ENCODE data around the gene BRIP1.

Gene BRIP1

DNA sequence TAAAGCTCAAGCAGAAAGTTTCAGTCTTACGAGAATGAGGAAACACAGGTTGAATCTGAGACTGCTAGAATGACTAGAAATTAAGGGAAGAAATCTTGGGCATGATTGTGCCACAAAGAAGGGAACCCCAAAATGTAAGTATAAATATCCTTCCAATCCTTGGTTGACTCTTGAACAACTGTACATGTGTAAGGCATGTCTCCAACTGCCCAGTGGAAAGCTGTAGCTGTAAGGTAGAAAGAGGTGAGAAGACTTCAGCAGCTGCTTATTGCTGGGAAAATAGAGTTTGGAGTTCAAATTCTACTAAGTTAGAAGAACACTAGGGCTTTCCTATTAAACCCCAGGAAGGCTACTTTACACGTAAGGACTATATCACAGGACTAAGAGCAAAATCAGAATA lies 212.6 kb downstream of the BRIP1 start:
- TF ChIP-seq TAF1 (IDR thresholded peaks at IDR 0.05; ENCODE audit: low read depth): no peak
- TF ChIP-seq, protein P1, sequence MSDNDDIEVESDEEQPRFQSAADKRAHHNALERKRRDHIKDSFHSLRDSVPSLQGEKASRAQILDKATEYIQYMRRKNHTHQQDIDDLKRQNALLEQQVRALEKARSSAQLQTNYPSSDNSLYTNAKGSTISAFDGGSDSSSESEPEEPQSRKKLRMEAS (IDR thresholded peaks at IDR 0.05): no peak

DNA sequence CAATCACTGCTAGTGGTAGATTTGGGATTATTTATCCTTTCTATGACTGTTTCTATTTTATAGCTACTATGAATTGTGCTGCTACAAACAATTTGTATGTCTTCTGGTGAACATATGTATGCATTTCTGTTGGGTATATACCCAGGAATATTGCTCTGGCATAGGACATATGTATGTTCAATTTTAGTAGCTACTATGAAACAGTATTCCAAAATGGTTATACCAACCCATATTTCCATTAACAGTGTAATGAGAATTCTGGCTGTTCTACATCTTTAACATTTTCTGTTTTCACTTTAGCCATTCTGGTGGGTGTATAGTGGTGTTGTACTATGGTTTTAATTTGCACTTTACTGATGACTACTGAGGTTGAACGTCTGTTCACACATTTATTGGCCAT lies 214.7 kb downstream of the BRIP1 start:
- TF ChIP-seq, protein P1 (IDR thresholded peaks at IDR 0.05): no peak

DNA sequence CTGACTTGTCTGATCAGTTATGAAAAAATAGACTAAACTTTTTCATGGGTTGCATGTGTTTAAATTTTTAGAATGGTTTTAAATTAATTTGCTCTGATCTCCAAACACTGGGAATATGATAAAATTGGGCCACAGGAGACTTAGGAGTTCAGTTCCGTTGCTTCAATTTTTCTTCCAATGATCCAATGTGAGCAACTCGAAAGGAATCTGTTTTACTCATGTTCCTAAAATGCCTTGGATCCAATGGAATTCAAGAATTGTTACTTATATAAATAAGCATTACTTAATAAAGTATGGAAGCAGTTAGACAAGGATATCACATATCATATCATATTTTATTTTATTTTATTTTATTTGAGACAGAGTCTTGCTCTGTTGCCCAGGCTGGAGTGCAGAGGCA lies 216.3 kb downstream of the BRIP1 start:
- no peak for TF ChIP-seq TCF12 (IDR thresholded peaks at IDR 0.05; ENCODE audit: low read depth)
- TF ChIP-seq, protein P1 (IDR thresholded peaks at IDR 0.05): no peak
- TF ChIP-seq YY1 (IDR thresholded peaks at IDR 0.05; ENCODE audit: low read depth): no peak
- no peak for TF ChIP-seq EP300 (IDR thresholded peaks at IDR 0.05; ENCODE audit: borderline replicate concordance)
- TF ChIP-seq TAF1 (IDR thresholded peaks at IDR 0.05; ENCODE audit: low read depth): no peak
- TF ChIP-seq, protein P2, sequence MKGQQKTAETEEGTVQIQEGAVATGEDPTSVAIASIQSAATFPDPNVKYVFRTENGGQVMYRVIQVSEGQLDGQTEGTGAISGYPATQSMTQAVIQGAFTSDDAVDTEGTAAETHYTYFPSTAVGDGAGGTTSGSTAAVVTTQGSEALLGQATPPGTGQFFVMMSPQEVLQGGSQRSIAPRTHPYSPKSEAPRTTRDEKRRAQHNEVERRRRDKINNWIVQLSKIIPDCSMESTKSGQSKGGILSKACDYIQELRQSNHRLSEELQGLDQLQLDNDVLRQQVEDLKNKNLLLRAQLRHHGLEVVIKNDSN (IDR thresholded peaks at IDR 0.05): no peak

DNA sequence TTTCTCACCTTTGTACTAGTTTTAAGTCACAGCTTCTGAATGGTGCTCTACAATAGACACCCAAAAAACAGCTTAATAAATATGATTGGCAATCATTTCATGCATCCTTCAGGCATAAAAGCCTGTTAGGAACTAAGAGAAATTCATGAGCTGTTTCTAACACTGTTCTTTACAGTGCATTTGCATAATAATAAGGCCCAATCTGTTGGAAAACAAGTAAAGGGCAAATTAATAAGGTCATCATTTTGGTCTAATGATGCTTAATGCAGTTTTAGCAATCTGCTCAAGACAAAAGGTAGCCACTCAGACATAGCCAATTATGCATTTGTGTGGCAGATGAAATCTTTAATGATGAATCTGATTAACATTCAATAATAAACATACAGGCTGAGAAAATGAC lies 216.8 kb downstream of the BRIP1 start:
- TF ChIP-seq FOXM1 (IDR thresholded peaks at IDR 0.05; ENCODE audit: borderline replicate concordance, low read depth) (no peak), RAD21 (IDR thresholded peaks at IDR 0.05; ENCODE audit: low read depth) (no peak), CREB1 (IDR thresholded peaks at IDR 0.05; ENCODE audit: low read depth) (no peak), ZBTB7A (IDR thresholded peaks at IDR 0.05; ENCODE audit: low read depth) (no peak), CEBPB (IDR thresholded peaks at IDR 0.05) (no peak), TCF12 (IDR thresholded peaks at IDR 0.05; ENCODE audit: low read depth) (no peak)
- TF ChIP-seq, protein P1 (IDR thresholded peaks at IDR 0.05): no peak

DNA sequence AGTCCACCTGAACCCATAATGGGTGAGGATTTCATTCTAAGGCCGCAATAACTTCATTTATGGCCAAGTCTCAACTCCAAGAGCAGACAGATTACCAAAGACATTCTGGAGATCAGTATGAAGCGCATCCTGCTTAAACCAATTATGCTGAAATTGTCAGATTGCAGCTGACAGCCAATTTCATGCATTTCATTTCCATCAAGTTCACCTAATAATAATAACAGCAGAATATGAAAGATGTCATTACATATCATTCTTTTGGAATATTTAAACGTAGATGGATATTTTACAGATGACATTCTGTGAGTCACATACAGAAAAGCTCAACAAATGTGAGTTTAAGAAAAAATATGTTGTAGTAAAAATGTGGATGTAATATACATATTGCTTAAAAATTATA lies 217.4 kb downstream of the BRIP1 start:
- no peak for TF ChIP-seq ZBTB7A (IDR thresholded peaks at IDR 0.05; ENCODE audit: low read depth)
- no peak for TF ChIP-seq EP300 (IDR thresholded peaks at IDR 0.05; ENCODE audit: borderline replicate concordance)
- no peak for TF ChIP-seq YY1 (IDR thresholded peaks at IDR 0.05; ENCODE audit: low read depth)
- no peak for TF ChIP-seq RAD21 (IDR thresholded peaks at IDR 0.05; ENCODE audit: low read depth)
- TF ChIP-seq, protein P1 (IDR thresholded peaks at IDR 0.05): no peak
- TF ChIP-seq, protein P3, sequence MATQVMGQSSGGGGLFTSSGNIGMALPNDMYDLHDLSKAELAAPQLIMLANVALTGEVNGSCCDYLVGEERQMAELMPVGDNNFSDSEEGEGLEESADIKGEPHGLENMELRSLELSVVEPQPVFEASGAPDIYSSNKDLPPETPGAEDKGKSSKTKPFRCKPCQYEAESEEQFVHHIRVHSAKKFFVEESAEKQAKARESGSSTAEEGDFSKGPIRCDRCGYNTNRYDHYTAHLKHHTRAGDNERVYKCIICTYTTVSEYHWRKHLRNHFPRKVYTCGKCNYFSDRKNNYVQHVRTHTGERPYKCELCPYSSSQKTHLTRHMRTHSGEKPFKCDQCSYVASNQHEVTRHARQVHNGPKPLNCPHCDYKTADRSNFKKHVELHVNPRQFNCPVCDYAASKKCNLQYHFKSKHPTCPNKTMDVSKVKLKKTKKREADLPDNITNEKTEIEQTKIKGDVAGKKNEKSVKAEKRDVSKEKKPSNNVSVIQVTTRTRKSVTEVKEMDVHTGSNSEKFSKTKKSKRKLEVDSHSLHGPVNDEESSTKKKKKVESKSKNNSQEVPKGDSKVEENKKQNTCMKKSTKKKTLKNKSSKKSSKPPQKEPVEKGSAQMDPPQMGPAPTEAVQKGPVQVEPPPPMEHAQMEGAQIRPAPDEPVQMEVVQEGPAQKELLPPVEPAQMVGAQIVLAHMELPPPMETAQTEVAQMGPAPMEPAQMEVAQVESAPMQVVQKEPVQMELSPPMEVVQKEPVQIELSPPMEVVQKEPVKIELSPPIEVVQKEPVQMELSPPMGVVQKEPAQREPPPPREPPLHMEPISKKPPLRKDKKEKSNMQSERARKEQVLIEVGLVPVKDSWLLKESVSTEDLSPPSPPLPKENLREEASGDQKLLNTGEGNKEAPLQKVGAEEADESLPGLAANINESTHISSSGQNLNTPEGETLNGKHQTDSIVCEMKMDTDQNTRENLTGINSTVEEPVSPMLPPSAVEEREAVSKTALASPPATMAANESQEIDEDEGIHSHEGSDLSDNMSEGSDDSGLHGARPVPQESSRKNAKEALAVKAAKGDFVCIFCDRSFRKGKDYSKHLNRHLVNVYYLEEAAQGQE (IDR thresholded peaks at IDR 0.05; ENCODE audit: low read depth): no peak
- TF ChIP-seq FOXM1 (IDR thresholded peaks at IDR 0.05; ENCODE audit: borderline replicate concordance, low read depth): no peak
- no peak for TF ChIP-seq EGR1 (IDR thresholded peaks at IDR 0.05)
- no peak for TF ChIP-seq CEBPB (IDR thresholded peaks at IDR 0.05)
- no peak for TF ChIP-seq TAF1 (IDR thresholded peaks at IDR 0.05; ENCODE audit: low read depth)
- no peak for TF ChIP-seq CREB1 (IDR thresholded peaks at IDR 0.05; ENCODE audit: low read depth)
- no peak for TF ChIP-seq NFIC (IDR thresholded peaks at IDR 0.05)
- TF ChIP-seq, protein P2 (IDR thresholded peaks at IDR 0.05): no peak
- TF ChIP-seq TEAD4 (IDR thresholded peaks at IDR 0.05): no peak

DNA sequence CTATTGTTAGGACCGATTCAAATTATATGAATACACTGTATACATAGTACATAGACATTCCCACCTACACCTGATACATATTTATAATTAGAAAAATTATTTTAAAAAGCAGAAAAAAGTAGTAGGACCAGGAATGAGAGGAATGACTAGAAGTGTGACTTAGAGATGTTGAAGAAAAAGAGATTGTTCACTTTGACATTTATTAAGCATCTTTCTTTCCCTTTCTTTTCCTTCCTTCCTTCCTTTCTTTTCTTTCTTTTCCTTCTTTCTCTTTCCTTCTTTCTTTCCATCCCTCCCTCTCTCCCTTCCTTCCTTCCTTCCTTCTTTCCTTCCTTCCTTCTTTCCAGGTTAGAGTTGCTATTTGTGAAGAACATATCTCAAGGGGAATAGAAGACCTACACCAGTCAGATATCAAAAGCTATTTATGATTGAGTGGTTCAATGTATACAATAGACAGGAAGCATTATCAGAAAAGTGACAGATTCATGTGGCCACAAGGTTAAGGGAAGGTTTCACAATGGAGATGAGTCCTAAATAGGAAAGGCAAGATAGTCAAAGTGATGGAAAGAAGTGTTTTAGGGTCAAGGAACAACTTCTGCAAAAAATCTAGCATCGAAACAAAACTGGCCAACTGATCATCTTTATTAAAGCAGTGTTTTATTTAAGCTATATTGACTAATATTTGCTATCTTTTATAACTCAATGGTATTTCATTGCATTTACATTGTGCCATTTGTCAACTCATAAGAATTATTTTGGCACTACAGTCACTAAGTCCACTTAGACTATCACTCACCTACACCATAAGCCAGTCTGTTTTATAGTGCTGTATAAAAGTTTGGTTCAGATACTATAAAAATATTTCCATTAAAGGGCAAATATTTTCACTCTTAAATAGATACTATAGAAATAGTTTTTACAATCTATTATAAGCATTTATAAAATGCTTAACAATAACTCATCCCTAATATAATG lies 218.2 kb downstream of the BRIP1 start:
- TF ChIP-seq EP300 (IDR thresholded peaks at IDR 0.05; ENCODE audit: borderline replicate concordance): no peak
- no peak for TF ChIP-seq TAF1 (IDR thresholded peaks at IDR 0.05; ENCODE audit: low read depth)
- no peak for TF ChIP-seq CEBPB (IDR thresholded peaks at IDR 0.05)
- no peak for TF ChIP-seq ZBTB7A (IDR thresholded peaks at IDR 0.05; ENCODE audit: low read depth)

DNA sequence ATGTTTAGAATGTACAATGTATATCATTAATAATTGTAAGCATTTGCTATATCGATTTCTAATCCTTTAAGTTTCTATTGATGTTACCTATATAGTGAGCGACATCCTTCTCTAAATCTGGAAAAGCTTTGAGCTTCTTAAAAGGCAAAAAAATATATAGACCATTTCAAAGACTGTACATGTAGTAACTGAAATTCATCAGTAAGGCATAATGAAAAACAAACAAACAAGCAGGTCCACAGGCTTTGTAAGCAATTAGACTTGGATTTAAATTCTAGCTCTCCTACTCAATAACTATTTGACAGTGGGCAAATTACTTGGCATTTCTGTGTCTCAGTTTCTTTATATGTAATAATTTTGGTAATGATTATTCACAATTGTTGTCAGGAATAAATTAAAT lies 220.6 kb downstream of the BRIP1 start:
- TF ChIP-seq ZBTB7A (IDR thresholded peaks at IDR 0.05; ENCODE audit: low read depth): no peak
- TF ChIP-seq TEAD4 (IDR thresholded peaks at IDR 0.05): no peak
- TF ChIP-seq, protein P2 (IDR thresholded peaks at IDR 0.05): no peak
- no peak for TF ChIP-seq TCF12 (IDR thresholded peaks at IDR 0.05; ENCODE audit: low read depth)
